SU-DHL-6 (cell line): ENCODE results near the gene MDP1.

Experiments
- H2AFZ ChIP-seq: fragments of 200-600 bp; sonication (generic); 2 replicates; pipeline ENCODE4 v1.6.1; 2014; ENCODE audit warnings: low read depth, mild to moderate bottlenecking, moderate library complexity, mixed read lengths, antibody characterized with exemption, low read length; ENCODE audit not compliant: severe bottlenecking
- H3F3A ChIP-seq: fragments of 200-600 bp; shearing (Covaris generic); 2 replicates; pipeline ENCODE4 v1.6.0; 2016; ENCODE audit warnings: antibody characterized with exemption, mild to moderate bottlenecking; ENCODE audit not compliant: insufficient read depth
- H3K27ac ChIP-seq: fragments of 200-600 bp; sonication (generic); 2 replicates; pipeline ENCODE4 v1.5.1; 2016; ENCODE audit warnings: low read depth, mild to moderate bottlenecking, low read length, moderate library complexity, mixed read lengths
- H3K27me3 ChIP-seq: fragments of 200-600 bp; sonication (generic), shearing (Covaris generic); 2 replicates; pipeline ENCODE4 v1.6.0; 2014; ENCODE audit warnings: mild to moderate bottlenecking, low read length
- H3K36me3 ChIP-seq: fragments of 200-600 bp; sonication (generic); 2 replicates; pipeline ENCODE4 v1.6.1; 2014; ENCODE audit warnings: mild to moderate bottlenecking, low read length, mixed read lengths
- H3K4me2 ChIP-seq: fragments of 300-600, 200-600 bp; shearing (Covaris generic), sonication (generic); 2 replicates; pipeline ENCODE4 v1.6.0; 2014; ENCODE audit warnings: low read length, low read depth, mild to moderate bottlenecking; ENCODE audit not compliant: poor library complexity, severe bottlenecking
- H3K4me3 ChIP-seq: fragments of 200-600 bp; sonication (generic); 2 replicates; pipeline ENCODE4 v1.5.1; 2014; ENCODE audit warnings: antibody characterized with exemption, low read length, mild to moderate bottlenecking, mixed read lengths; ENCODE audit not compliant: insufficient read depth, poor library complexity, severe bottlenecking
- H3K79me2 ChIP-seq: fragments of 200-600 bp; sonication (generic); 2 replicates; pipeline ENCODE4 v1.6.1; 2014; ENCODE audit warnings: mild to moderate bottlenecking, low read length, moderate library complexity; ENCODE audit not compliant: insufficient read depth
- H3K9ac ChIP-seq: fragments of 200-600 bp; sonication (generic); 2 replicates; pipeline ENCODE4 v1.7.0; 2014; ENCODE audit warnings: mild to moderate bottlenecking, low read length
- H3K9me2 ChIP-seq: fragments of 200-600 bp; sonication (generic); replicated peaks from 2 replicates; pipeline ENCODE4 v1.6.1; 2014; ENCODE audit warnings: low read length; ENCODE audit not compliant: insufficient read depth
- H3K9me3 ChIP-seq: fragments of 200-600 bp; sonication (generic); 2 replicates; pipeline ENCODE4 v1.6.1; 2014; ENCODE audit warnings: low read length, mixed read lengths; ENCODE audit not compliant: insufficient read depth
- H4K20me1 ChIP-seq: fragments of 200-600 bp; sonication (generic); 2 replicates; pipeline ENCODE4 v1.6.1; 2014; ENCODE audit warnings: low read depth, mild to moderate bottlenecking, antibody characterized with exemption, low read length, moderate library complexity, mixed read lengths
- EZH2phosphoT487 ChIP-seq: fragments of 200-600 bp; sonication (generic), shearing (Covaris generic); conservative IDR thresholded peaks from 2 replicates; pipeline ENCODE4 v1.6.1; 2018; ENCODE audit warnings: mild to moderate bottlenecking, antibody characterized with exemption, low read length, moderate library complexity, mixed read lengths
- TF ChIP-seq, protein P1 (sequence below): fragments of 200-600 bp; sonication (generic); IDR thresholded peaks from one replicate; pipeline ENCODE4 v1.5.1; 2017; ENCODE audit warnings: antibody characterized with exemption, mild to moderate bottlenecking, low read length, moderate library complexity; ENCODE audit not compliant: insufficient read depth, poor library complexity, severe bottlenecking

The MDP1 gene

DNA sequence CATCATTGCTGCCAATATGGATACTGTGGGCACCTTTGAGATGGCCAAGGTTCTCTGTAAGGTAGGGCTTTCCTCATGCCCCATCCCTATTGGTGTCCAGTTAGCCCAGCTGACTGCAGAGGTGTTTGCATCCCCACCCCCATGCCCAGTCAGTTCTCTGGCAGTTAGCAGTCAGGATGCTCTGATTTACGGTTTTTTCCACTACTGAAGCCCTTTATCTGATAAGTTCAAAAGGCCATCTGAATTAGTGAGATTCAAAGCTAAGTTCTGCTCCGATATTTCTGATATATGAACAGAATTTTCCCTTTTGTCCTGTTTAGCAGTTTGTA lies 17.6 kb upstream of the MDP1 start:
- Histone ChIP-seq H3K36me3 (no peaks in the 10 kb centered on the region), H4K20me1 (no peaks in the 10 kb centered on the region), H3K9ac (peak overlapping the region; percentile 81), H3K9me3 (no peaks in the 10 kb centered on the region), H3K4me2 (peak overlapping the region; percentile 85), H2AFZ (no peak overlapping the region), H3K27ac (peak overlapping the region; percentile 74; the same call in 1 of the 2 replicates), H3K27me3 (no peaks in the 10 kb centered on the region), H3F3A (peaks cover 14% of the 10 kb centered on the region; the same call in 1 of the 2 replicates), H3K9me2 (no peaks in the 10 kb centered on the region), H3K4me3 (peak overlapping the region; percentile 99), H3K79me2 (peaks cover 42% of the 10 kb centered on the region)
- TF ChIP-seq EZH2phosphoT487: no peak
- TF ChIP-seq, protein P1, sequence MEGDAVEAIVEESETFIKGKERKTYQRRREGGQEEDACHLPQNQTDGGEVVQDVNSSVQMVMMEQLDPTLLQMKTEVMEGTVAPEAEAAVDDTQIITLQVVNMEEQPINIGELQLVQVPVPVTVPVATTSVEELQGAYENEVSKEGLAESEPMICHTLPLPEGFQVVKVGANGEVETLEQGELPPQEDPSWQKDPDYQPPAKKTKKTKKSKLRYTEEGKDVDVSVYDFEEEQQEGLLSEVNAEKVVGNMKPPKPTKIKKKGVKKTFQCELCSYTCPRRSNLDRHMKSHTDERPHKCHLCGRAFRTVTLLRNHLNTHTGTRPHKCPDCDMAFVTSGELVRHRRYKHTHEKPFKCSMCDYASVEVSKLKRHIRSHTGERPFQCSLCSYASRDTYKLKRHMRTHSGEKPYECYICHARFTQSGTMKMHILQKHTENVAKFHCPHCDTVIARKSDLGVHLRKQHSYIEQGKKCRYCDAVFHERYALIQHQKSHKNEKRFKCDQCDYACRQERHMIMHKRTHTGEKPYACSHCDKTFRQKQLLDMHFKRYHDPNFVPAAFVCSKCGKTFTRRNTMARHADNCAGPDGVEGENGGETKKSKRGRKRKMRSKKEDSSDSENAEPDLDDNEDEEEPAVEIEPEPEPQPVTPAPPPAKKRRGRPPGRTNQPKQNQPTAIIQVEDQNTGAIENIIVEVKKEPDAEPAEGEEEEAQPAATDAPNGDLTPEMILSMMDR: no peak

GRCh38 chr14:24232645-24233537 lies 17.0 kb upstream of the MDP1 start, which contains the start of gene GMPR2:
GMPR2 (plus strand) TSS chr14:24232929; CDS start chr14:24233254, 325 bp downstream.
- Histone ChIP-seq H3K4me2 (peak within 1 kb of the TSS; percentile 85), H3K9me2 (no peaks in the 10 kb centered on the region), H3K9ac (peak within 1 kb of the TSS; percentile 81), H3F3A (peaks cover 16% of the 10 kb centered on the region; the same call in 1 of the 2 replicates), H3K36me3 (no peaks in the 10 kb centered on the region), H3K27me3 (no peaks in the 10 kb centered on the region), H4K20me1 (no peaks in the 10 kb centered on the region), H3K27ac (peak within 1 kb of the TSS; percentile 74), H3K4me3 (peak within 1 kb of the TSS; percentile 99), H3K9me3 (no peaks in the 10 kb centered on the region), H3K79me2 (peaks cover 48% of the 10 kb centered on the region), H2AFZ (peak within 1 kb of the TSS; percentile 93)
- TF ChIP-seq EZH2phosphoT487: no peak
- TF ChIP-seq, protein P1: no peak

GRCh38 chr14:24232121-24232644 lies 16.3 kb upstream of the MDP1 start, which contains the start of gene NEDD8:
NEDD8 (minus strand) TSS chr14:24232367; CDS start chr14:24232267, 100 bp downstream.
- Histone ChIP-seq H3K36me3 (peaks cover 3% of the 10 kb centered on the region; the same call in 1 of the 2 replicates), H3K4me3 (peak within 1 kb of the TSS; percentile 99), H3F3A (peaks cover 20% of the 10 kb centered on the region; the same call in 1 of the 2 replicates), H3K9ac (peak within 1 kb of the TSS; percentile 81), H3K9me2 (no peaks in the 10 kb centered on the region), H3K27me3 (no peaks in the 10 kb centered on the region), H3K4me2 (peak within 1 kb of the TSS; percentile 85), H2AFZ (peak within 1 kb of the TSS; percentile 93), H3K79me2 (peaks cover 54% of the 10 kb centered on the region), H3K9me3 (no peaks in the 10 kb centered on the region), H4K20me1 (no peaks in the 10 kb centered on the region), H3K27ac (peak within 1 kb of the TSS; percentile 74)
- TF ChIP-seq, protein P1: no peak
- TF ChIP-seq EZH2phosphoT487: no peak
